Suprapubic skin (tissue), 4 donors: ENCODE results near the gene FYB2. TPM values are rescaled to one million over a fixed set of nuclear protein-coding genes. Genes with fewer than 3 reads are reported as not detected.
A peak's percentile ranks its signal among the peaks of the same experiment; 100 is the strongest.

Source experiments
- DNase-seq, 2 donors: peaks; one replicate each; pipeline ENCODE4 v3.0.0-alpha.2; 2019; ENCODE audit warnings: low spot score in 2 of 2
- H3K27ac ChIP-seq: fragments of 200-600 bp; sonication (generic); one replicate; pipeline ENCODE4 v1.5.1; 2019
- H3K27me3 ChIP-seq: fragments of 200-600 bp; sonication (generic); one replicate; pipeline ENCODE4 v1.5.1; 2019
- H3K36me3 ChIP-seq: fragments of 200-600 bp; sonication (generic); one replicate; pipeline ENCODE4 v1.5.1; 2019
- H3K4me1 ChIP-seq: fragments of 200-600 bp; sonication (generic); one replicate; pipeline ENCODE4 v1.5.1; 2019
- H3K4me3 ChIP-seq: fragments of 200-600 bp; sonication (generic); one replicate; pipeline ENCODE4 v1.5.1; 2019; ENCODE audit warnings: mild to moderate bottlenecking
- H3K9me3 ChIP-seq: fragments of 200-600 bp; sonication (generic); one replicate; pipeline ENCODE4 v1.5.1; 2019
- CTCF ChIP-seq, 2 donors: fragments of 200-600 bp in 1 of 2; fragments of 450-650 bp in 1 of 2; sonication (generic) in 1 of 2; IDR thresholded peaks; one replicate each; pipeline ENCODE4 v1.5.1; 2016 to 2019; ENCODE audit warnings: antibody characterized with exemption in 2 of 2, mild to moderate bottlenecking in 1 of 2, moderate library complexity in 1 of 2
- EP300 ChIP-seq: sonication (generic); formaldehyde crosslinking; IDR thresholded peaks from one replicate; pipeline ENCODE4 v1.6.1; 2017; ENCODE audit warnings: antibody characterized with exemption
- POLR2A ChIP-seq, 2 donors: fragments of 450-650 bp; IDR thresholded peaks; one replicate each; pipeline ENCODE4 v1.6.1; 2017; ENCODE audit warnings: antibody characterized with exemption in 2 of 2, mild to moderate bottlenecking in 2 of 2, moderate library complexity in 2 of 2
- POLR2AphosphoS5 ChIP-seq, 3 donors: sonication (generic); formaldehyde crosslinking; IDR thresholded peaks; one replicate each; pipeline ENCODE4 v1.6.1; 2017; ENCODE audit warnings: antibody characterized with exemption in 3 of 3
- WGBS: methylation state at CpG from one replicate; pipeline ENCODE4 v1.1.5; 2018; 5-methylcytosine and 5-hydroxymethylcytosine counted together
- total RNA-seq, 4 donors: library from RNA; depleted of rRNA; stranded (reverse); fragments of >200 nt; gene quantifications; one replicate each; pipeline ENCODE4 v1.1.0, GENCODE V29; 2016

Gene FYB2
- total RNA-seq, 4 donors from 2014 or later = 0.57 TPM; not detected in 3

GRCh38 chr1:56808410-56808809, 10.8 kb downstream of the FYB2 start:
- DNase-seq = no peak
- WGBS = 76% methylated on average over 1 of the region's 1 CpG
- H3K27me3 ChIP-seq = peaks cover 16% of the 10 kb centered on the region
- H3K9me3 ChIP-seq = no peaks in the 10 kb centered on the region
- no peaks in the 10 kb centered on the region for H3K36me3 ChIP-seq
- no peaks in the 10 kb centered on the region for H3K4me1 ChIP-seq
- no peak for TF ChIP-seq POLR2A (IDR thresholded peaks at IDR 0.05)
- no peak for TF ChIP-seq CTCF (IDR thresholded peaks at IDR 0.05)
- TF ChIP-seq EP300 = no peak
- TF ChIP-seq POLR2AphosphoS5 (IDR thresholded peaks at IDR 0.05) = no peak
- no peak overlapping the region for H3K4me3 ChIP-seq
- H3K27ac ChIP-seq = no peak overlapping the region

GRCh38 chr1:56806804-56807203, 12.4 kb downstream of the FYB2 start:
- Histone ChIP-seq H3K4me1 (no peaks in the 10 kb centered on the region), H3K27ac (no peak overlapping the region), H3K4me3 (no peak overlapping the region), H3K9me3 (no peaks in the 10 kb centered on the region), H3K27me3 (peaks cover 10% of the 10 kb centered on the region), H3K36me3 (no peaks in the 10 kb centered on the region)
- no peak for DNase-seq
- TF ChIP-seq CTCF (IDR thresholded peaks at IDR 0.05) (no peak), EP300 (no peak), POLR2A (IDR thresholded peaks at IDR 0.05) (no peak), POLR2AphosphoS5 (IDR thresholded peaks at IDR 0.05) (no peak)
- WGBS = 20% methylated on average over 3 of the region's 3 CpGs

GRCh38 chr1:56803561-56804156, 15.5 kb downstream of the FYB2 start:
- DNase-seq = no peak
- no peaks in the 10 kb centered on the region for H3K9me3 ChIP-seq
- TF ChIP-seq CTCF (IDR thresholded peaks at IDR 0.05) (peak in 1 of 2 donors; percentile 14), POLR2A (IDR thresholded peaks at IDR 0.05) (no peak), POLR2AphosphoS5 (IDR thresholded peaks at IDR 0.05) (no peak), EP300 (no peak)
- no peak overlapping the region for H3K4me3 ChIP-seq
- 72% methylated on average over 5 of the region's 5 CpGs for WGBS
- no peaks in the 10 kb centered on the region for H3K4me1 ChIP-seq
- no peaks in the 10 kb centered on the region for H3K36me3 ChIP-seq
- H3K27ac ChIP-seq = no peak overlapping the region
- no peaks in the 10 kb centered on the region for H3K27me3 ChIP-seq

GRCh38 chr1:56799605-56800400, 19.4 kb downstream of the FYB2 start:
- Histone ChIP-seq H3K9me3 (no peaks in the 10 kb centered on the region), H3K36me3 (no peaks in the 10 kb centered on the region), H3K27ac (no peak overlapping the region), H3K4me3 (no peak overlapping the region), H3K27me3 (no peaks in the 10 kb centered on the region), H3K4me1 (peaks cover 5% of the 10 kb centered on the region)
- no peak for DNase-seq
- TF ChIP-seq POLR2A (IDR thresholded peaks at IDR 0.05) = no peak
- no peak for TF ChIP-seq CTCF (IDR thresholded peaks at IDR 0.05)
- no peak for TF ChIP-seq EP300
- TF ChIP-seq POLR2AphosphoS5 (IDR thresholded peaks at IDR 0.05) = no peak
- WGBS = 36% methylated on average over 7 of the region's 7 CpGs

GRCh38 chr1:56798053-56798471, 21.1 kb downstream of the FYB2 start:
- Histone ChIP-seq H3K27ac (no peak overlapping the region), H3K27me3 (no peaks in the 10 kb centered on the region), H3K4me1 (peaks cover 5% of the 10 kb centered on the region), H3K4me3 (no peak overlapping the region), H3K36me3 (no peaks in the 10 kb centered on the region), H3K9me3 (no peaks in the 10 kb centered on the region)
- 20% methylated on average over 3 of the region's 3 CpGs for WGBS
- no peak for DNase-seq
- no peak for TF ChIP-seq EP300
- TF ChIP-seq POLR2AphosphoS5 (IDR thresholded peaks at IDR 0.05) = no peak
- no peak for TF ChIP-seq POLR2A (IDR thresholded peaks at IDR 0.05)
- TF ChIP-seq CTCF (IDR thresholded peaks at IDR 0.05) = no peak
